HG02938 (cell line): ENCODE data around the gene DST.

Experiments
- ATAC-seq: cut with Tn5 transposase; IDR thresholded peaks from one replicate; pipeline ENCODE4 v1.9.1; 2021; ENCODE audit warnings: mild to moderate bottlenecking, moderate library complexity; ENCODE audit not compliant: unreplicated experiment

DST gene

GRCh38 chr6:56625356-56625755, 17.3 kb downstream of the DST start:
- no peak for ATAC-seq

- ATAC-seq: no peak
These were observed 18.0 kb downstream of the DST start for GRCh38 chr6:56624728-56625069.

- no peak for ATAC-seq
These were observed 18.5 kb downstream of the DST start for GRCh38 chr6:56624046-56624727.

GRCh38 chr6:56620229-56620868, 22.3 kb downstream of the DST start:
- ATAC-seq: no peak

- ATAC-seq: no peak
These were observed 24.6 kb downstream of the DST start for GRCh38 chr6:56618050-56618449.

GRCh38 chr6:56616967-56617366, 25.7 kb downstream of the DST start:
- ATAC-seq: no peak

GRCh38 chr6:56613247-56613851, 29.3 kb downstream of the DST start:
- no peak for ATAC-seq

- ATAC-seq: no peak
These were observed 34.4 kb downstream of the DST start for GRCh38 chr6:56608332-56608731.

GRCh38 chr6:56607111-56607752, 35.5 kb downstream of the DST start:
- ATAC-seq: no peak

GRCh38 chr6:56605435-56605834, 37.3 kb downstream of the DST start:
- ATAC-seq: no peak

- ATAC-seq: no peak
These were observed 38.5 kb downstream of the DST start for GRCh38 chr6:56604186-56604585.

GRCh38 chr6:56601390-56601789, 41.3 kb downstream of the DST start:
- ATAC-seq: no peak

GRCh38 chr6:56595490-56596122, 47.1 kb downstream of the DST start:
- peak; percentile 39 for ATAC-seq

GRCh38 chr6:56594699-56595098, 48.0 kb downstream of the DST start:
- ATAC-seq: no peak

- ATAC-seq: peak; percentile 93
These were observed 48.8 kb downstream of the DST start for GRCh38 chr6:56593801-56594318.

- no peak for ATAC-seq
These were observed 60.5 kb downstream of the DST start for GRCh38 chr6:56582236-56582635.

- ATAC-seq: no peak
These were observed 61.3 kb downstream of the DST start for GRCh38 chr6:56581296-56581925.

GRCh38 chr6:56580271-56580670, 62.4 kb downstream of the DST start:
- no peak for ATAC-seq

- ATAC-seq: no peak
These were observed 63.4 kb downstream of the DST start for GRCh38 chr6:56579155-56579851.

GRCh38 chr6:56575736-56576135, 67.0 kb downstream of the DST start:
- ATAC-seq: no peak
